Non-pigmented ciliary epithelial cell (primary cell): ENCODE data around the gene EIF3C.
"Not testable (repeated sequence)": the region's sequence is repeated elsewhere in the genome, so short reads cannot be mapped to it uniquely, and the experiment has no call there.

Experiments used
- DNase-seq: peaks from one replicate; pipeline ENCODE4 v3.0.0-alpha.2; 2010; ENCODE audit warnings: low read depth

EIF3C gene

GRCh38 chr16:28711220-28712083, at the start of gene EIF3C:
Gene EIF3C, plus strand, starts transcription at chr16:28711464. Its CDS starts 223 bp downstream, at chr16:28711687.
- not testable (repeated sequence) for DNase-seq

- DNase-seq, result not testable (repeated sequence)
Measured at GRCh38 chr16:28666264-28666663, 45.0 kb upstream of the EIF3C start.

- DNase-seq, result not testable (repeated sequence)
Measured at GRCh38 chr16:28667480-28667879, 43.8 kb upstream of the EIF3C start.

GRCh38 chr16:28668199-28668598, 43.1 kb upstream of the EIF3C start:
- DNase-seq, result not testable (repeated sequence)

- DNase-seq, result not testable (repeated sequence)
Measured at GRCh38 chr16:28688327-28688952, 22.8 kb upstream of the EIF3C start.

DNA sequence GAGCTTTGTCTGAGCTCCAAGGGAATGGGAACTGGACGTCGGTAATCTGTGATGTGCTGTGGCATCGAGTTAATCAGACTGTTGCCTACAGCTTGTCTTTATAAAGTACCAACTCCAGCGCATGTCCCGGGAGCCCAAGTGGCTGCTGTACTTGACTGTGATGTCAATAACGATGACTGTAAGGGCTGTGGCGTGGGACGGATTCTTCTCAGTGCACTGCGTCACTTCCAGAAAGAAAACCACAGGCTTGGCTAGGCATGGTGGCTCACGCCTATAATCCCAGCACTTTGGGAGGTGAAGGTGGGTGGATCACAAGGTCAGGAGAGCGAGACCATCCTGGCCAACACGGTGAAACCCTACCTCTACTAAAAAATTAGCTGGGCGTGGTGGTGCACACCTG, 21.8 kb upstream of the EIF3C start:
- DNase-seq, result not testable (repeated sequence)

GRCh38 chr16:28691722-28692121, 19.5 kb upstream of the EIF3C start:
- DNase-seq, result not testable (repeated sequence)

DNA sequence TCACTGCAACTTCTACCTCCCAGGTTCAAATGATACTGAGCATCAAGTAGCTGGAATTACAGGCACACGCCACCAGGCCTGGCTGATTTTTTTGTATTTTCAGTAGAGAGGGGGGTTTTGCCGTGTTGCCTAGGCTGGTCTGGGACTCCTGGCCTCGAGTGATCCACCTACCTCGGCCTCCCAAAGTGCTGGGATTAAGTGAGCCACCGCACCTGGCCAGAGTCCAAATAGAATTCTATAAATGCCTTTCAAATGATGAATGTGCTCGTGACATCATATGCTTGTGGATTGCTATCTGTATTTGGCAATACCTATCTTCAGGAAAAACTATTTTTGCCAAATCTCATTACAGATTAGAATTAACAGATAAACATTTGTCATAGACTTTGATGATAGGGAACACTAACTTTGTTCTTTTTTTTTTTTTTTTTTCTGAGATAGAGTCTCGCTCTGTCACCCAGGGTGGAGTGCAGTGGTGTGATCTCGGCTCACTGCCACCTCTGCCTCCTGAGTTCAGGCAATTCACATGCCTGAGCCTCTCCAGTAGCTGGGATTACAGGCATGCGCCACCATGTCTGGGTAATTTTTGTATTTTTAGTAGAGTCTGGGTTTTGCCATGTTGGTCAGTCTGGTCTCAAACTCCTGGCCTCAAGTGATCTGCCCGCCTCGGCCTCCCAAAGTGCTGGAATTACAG, 17.9 kb upstream of the EIF3C start:
- DNase-seq, result not testable (repeated sequence)

DNA sequence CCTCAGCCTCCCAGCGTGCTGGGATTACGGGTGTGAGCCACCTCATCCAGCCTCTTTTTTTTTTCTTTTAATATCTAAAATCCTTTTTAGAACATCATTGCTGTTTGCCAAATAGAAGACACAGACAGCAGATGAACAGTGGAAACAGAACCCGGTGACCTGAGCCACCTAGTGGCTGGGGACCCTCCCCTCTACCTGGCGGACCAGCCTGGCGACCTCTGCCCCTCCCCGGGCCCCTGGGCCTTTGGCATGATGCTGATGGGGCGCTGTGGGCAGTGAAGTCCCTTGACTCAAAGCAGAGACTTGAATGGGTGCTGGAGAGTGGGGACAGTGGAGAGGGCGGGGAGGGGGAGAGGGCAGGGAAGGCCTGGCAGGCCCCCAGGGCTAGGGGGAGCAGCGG, 11.5 kb upstream of the EIF3C start:
- not testable (repeated sequence) for DNase-seq

DNA sequence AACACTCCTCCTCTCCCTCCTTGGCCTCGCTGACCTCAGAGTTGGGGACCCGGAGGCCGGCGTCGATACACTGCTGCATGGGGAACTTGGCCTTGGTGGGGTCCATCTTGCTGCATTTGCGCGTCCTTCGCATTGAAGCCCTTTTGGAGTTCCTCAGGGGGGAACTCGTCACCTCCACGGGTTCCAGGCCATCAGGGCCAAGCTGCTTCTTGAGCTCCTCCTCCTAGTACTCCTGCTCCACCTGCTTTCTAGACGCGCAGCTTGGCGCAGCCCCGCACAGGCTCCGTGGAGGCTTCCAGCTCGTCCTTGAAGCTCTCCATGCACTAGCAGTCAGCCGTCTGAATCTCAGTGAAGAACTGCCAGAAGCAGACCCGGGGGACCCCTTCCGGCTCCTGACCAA, 10.9 kb upstream of the EIF3C start:
- not testable (repeated sequence) for DNase-seq

DNA sequence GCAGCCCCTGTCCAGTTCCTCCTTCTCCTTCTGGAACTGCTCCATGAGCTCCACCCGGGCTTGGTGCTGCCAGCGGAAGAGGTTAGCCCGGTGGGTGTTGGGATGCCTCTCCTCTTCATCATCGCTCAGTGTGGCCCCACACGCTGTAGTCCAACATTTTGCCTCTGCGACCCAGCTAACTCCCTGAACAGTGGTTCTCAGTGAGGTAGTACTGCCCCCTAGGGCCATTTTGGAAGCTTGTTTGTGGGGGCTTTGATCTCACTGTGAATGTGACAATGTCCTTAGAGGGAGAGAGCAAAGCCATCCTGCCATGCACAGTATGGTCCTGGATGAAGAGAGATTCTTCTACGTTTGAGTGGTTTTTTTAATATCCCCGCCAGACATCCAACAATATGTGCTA, 9.9 kb upstream of the EIF3C start:
- DNase-seq, result not testable (repeated sequence)

DNA sequence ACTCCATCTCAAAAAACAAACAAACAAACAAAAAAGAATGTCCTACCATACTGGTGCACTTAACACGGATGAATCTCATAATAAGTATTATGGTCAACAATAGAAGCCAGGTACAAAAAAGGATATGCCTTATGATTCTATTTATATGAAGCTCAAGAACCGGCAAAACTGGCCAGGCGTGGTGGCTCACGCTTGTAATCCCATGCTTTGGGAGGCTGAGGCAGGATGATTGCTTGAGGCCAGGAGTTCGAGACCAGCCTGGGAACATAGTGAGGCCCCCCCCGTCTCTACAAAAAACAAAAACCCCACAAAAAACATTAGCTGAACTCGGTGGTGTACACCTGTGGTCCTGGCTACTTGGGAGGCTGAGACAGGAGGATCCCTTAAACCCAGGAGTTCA, 7.0 kb upstream of the EIF3C start:
- DNase-seq, result not testable (repeated sequence)

DNA sequence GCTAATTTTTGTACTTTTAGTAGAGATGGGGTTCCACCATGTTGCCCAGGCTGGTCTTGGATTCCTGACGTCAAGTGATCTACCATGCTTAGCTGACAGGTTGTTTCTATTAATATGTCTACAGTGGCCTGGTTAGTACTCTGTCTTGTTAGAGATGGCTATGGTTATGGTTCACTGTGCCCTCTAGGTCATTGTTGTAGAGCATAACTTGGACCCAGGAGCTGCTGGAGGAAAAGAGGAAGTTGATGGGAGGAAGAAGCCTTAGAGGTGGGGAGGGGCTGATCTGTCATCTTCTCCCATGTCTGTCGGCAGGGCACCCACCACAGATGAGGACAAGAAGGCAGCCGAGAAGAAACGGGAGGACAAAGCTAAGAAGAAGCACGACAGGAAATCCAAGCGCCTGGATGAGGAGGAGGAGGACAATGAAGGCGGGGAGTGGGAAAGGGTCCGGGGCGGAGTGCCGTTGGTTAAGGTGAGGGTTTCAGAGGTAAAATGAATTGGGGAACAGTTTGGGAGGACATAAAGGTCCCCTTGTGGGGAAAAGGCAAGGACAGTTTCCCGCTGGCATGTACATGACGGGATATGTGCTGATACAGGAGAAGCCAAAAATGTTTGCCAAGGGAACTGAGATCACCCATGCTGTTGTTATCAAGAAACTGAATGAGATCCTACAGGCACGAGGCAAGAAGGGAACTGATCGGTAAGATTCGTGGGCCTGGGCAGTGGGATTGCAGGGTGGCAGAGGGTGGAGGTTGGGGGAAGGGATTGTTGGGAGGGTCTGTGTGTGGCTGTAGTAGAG, 11.8 kb downstream of the EIF3C start:
- not testable (repeated sequence) for DNase-seq

DNA sequence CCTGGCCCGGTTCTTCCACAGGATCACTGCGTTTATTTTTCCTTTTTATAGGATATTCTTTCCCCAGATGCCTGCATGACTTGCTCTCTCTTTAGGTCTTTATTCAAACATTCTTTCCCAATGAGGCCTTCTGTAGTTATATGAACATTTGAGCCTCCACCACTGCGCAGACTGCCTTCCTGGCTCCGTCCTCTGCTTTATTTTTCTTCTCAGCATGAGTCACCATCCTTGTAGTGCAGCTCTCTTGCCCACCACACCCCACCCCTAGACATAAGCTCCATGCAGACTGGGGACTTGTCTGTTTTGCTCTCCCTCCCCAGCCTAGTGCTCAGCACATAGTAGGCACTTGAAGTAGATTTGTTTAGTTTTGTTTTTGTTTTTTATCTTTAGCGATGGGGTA, 20.0 kb downstream of the EIF3C start:
- not testable (repeated sequence) for DNase-seq

- not testable (repeated sequence) for DNase-seq
Measured at GRCh38 chr16:28732455-28733124, 21.3 kb downstream of the EIF3C start.

- DNase-seq, result not testable (repeated sequence)
Measured at GRCh38 chr16:28739787-28740186, 28.5 kb downstream of the EIF3C start.

GRCh38 chr16:28740631-28741030, 29.4 kb downstream of the EIF3C start:
- not testable (repeated sequence) for DNase-seq

DNA sequence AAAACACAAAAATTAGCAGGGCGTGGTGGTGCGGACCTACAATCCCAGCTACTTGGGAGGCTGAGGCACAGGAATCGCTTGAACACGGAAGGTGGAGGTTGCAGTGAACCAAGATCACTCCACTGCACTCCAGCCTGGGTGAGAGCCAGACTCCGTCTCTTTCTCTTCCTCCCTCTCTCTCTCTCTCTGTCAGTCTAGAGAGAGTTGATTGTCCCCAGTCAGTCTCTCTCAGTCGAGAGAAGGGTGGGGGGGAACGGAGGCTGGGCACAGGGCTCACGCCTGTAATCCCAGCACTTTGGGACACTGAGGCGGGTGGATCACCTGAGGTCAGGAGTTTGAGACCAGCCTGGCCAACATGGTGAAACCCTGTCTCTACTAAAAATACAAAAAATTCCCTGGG, 30.0 kb downstream of the EIF3C start:
- DNase-seq, result not testable (repeated sequence)

DNA sequence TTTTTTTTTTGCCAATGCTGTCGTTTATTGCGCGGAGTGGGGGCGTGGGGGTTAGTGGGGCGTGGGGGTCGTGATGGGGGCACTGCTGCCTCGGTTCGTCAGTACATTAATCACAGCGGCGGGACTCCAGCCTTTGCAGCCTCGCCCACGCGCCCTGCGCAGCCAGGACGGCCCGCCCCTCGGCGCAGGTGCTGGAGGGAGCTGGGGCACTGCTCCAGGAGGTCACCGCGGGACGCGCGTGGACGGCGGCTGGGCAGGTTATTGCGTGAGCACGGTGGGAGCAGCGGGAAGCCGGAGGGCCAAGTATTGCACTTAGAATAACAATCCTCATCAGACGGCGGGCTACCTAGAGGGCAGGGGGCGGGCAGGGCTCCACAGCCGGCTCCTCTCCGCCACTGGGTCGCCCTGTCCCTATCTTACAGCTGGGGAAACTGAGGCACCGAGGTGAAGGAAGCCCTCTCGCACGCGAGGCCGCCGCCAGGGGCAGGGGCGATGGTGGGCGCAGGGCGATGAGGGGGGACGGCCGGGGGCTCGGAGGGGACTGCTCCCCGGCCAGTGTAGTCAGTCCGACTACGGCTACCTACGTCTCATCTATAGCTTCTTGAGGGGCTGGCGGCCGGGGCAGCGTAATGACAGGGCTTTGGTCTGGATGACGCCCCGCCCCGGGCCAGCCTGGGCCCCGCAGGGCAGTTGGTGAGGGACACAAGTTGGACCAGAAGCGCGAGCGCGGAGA, 35.5 kb downstream of the EIF3C start:
- DNase-seq, result not testable (repeated sequence)

DNA sequence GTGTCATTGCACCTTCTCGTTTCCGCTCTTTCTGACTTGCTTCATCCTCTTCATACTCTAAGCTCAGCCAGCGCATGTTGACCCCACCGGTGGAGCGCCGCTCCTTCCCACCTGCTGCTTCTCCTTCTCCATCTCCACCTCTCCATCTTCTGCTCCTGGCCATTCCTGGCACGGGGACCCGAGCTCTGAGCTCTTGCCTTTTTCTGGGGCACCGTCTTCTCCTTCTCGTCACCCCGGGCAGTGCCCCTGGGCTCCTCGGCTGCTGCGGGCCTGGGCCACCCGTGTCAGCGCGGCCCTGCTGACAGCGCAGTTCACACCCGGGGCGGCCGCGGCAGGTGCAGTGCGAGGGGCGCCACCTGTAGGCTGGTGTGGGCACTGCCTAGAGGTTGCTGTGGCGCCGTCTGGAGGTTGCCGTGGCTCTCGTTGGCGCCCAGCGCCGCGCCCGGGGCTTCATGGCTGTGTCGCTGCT, 38.8 kb downstream of the EIF3C start:
- DNase-seq, result not testable (repeated sequence)
